Esophagus squamous epithelium (tissue), 4 donors: ENCODE results near the gene ANKRD13A.

ENCODE experiments used
- POLR2A ChIP-seq, 4 donors: fragments of 450-650 bp; IDR thresholded peaks; one replicate each; pipeline ENCODE4 v1.6.1; 2017; ENCODE audit warnings: antibody characterized with exemption in 4 of 4, mild to moderate bottlenecking in 4 of 4, moderate library complexity in 3 of 4
- TF ChIP-seq, protein P1 (sequence below), 6 experiments: fragments of 450-650 bp in 4 of 6; fragments of 200-600 bp in 2 of 6; sonication (generic) in 2 of 6; IDR thresholded peaks; one replicate each; pipeline ENCODE4 v1.5.1; 2016 to 2019; ENCODE audit warnings: antibody characterized with exemption in 6 of 6, mild to moderate bottlenecking in 4 of 6, moderate library complexity in 4 of 6

GRCh38 chr12:110058875-110059615 lies 59.8 kb downstream of the ANKRD13A start:
- TF ChIP-seq, protein P1, sequence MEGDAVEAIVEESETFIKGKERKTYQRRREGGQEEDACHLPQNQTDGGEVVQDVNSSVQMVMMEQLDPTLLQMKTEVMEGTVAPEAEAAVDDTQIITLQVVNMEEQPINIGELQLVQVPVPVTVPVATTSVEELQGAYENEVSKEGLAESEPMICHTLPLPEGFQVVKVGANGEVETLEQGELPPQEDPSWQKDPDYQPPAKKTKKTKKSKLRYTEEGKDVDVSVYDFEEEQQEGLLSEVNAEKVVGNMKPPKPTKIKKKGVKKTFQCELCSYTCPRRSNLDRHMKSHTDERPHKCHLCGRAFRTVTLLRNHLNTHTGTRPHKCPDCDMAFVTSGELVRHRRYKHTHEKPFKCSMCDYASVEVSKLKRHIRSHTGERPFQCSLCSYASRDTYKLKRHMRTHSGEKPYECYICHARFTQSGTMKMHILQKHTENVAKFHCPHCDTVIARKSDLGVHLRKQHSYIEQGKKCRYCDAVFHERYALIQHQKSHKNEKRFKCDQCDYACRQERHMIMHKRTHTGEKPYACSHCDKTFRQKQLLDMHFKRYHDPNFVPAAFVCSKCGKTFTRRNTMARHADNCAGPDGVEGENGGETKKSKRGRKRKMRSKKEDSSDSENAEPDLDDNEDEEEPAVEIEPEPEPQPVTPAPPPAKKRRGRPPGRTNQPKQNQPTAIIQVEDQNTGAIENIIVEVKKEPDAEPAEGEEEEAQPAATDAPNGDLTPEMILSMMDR (IDR thresholded peaks at IDR 0.05) = no peak
- TF ChIP-seq POLR2A (IDR thresholded peaks at IDR 0.05) = no peak
